Stromal cell of bone marrow (primary cell): ENCODE data around the gene IGFBP4.

Experiments
- DNase-seq: peaks from one replicate; pipeline ENCODE4 v3.0.0-alpha.2; 2012; ENCODE audit warnings: low read depth

IGFBP4 gene

GRCh38 chr17:40471846-40472732 is 28.8 kb downstream of the IGFBP4 start:
- DNase-seq = no peak

- DNase-seq = no peak
Measured at GRCh38 chr17:40472733-40473452, 29.6 kb downstream of the IGFBP4 start.

GRCh38 chr17:40473573-40474365 is 30.5 kb downstream of the IGFBP4 start:
- no peak for DNase-seq

GRCh38 chr17:40474419-40475002 is 31.3 kb downstream of the IGFBP4 start:
- DNase-seq = no peak

- no peak for DNase-seq
Measured at GRCh38 chr17:40475234-40475908, 32.1 kb downstream of the IGFBP4 start.

GRCh38 chr17:40477796-40478195 is 34.5 kb downstream of the IGFBP4 start:
- no peak for DNase-seq

- DNase-seq = no peak
Measured at GRCh38 chr17:40478486-40478885, 35.2 kb downstream of the IGFBP4 start.

- DNase-seq = no peak
Measured at GRCh38 chr17:40479754-40480480, 36.7 kb downstream of the IGFBP4 start.

GRCh38 chr17:40480501-40481003 is 37.3 kb downstream of the IGFBP4 start:
- DNase-seq = no peak

GRCh38 chr17:40481106-40481505 is 37.9 kb downstream of the IGFBP4 start:
- DNase-seq = no peak

GRCh38 chr17:40482722-40483121 is 39.5 kb downstream of the IGFBP4 start:
- DNase-seq = no peak

- DNase-seq = no peak
Measured at GRCh38 chr17:40483679-40484078, 40.4 kb downstream of the IGFBP4 start.

GRCh38 chr17:40484285-40484972 is 41.2 kb downstream of the IGFBP4 start:
- no peak for DNase-seq

GRCh38 chr17:40484973-40485530 is 41.8 kb downstream of the IGFBP4 start:
- DNase-seq = no peak

GRCh38 chr17:40485851-40486521 is 42.7 kb downstream of the IGFBP4 start:
- peak; percentile 99 for DNase-seq

GRCh38 chr17:40486522-40487370 is 43.5 kb downstream of the IGFBP4 start:
- peak; percentile 58 for DNase-seq

GRCh38 chr17:40487371-40488020 is 44.2 kb downstream of the IGFBP4 start:
- DNase-seq = no peak
